ENCODE measurements around the gene MAGI1.

The MAGI1 gene

GRCh38 chr3:65557899-65558564 lies 480.7 kb downstream of the MAGI1 start:
- TF ChIP-seq CTCF (conservative IDR thresholded peaks at IDR 0.05): no peak
- no peak for TF ChIP-seq ZFX (IDR thresholded peaks at IDR 0.05)
- H3K27ac ChIP-seq: no peak overlapping the region

GRCh38 chr3:65556934-65557577 lies 481.7 kb downstream of the MAGI1 start:
- TF ChIP-seq CTCF (conservative IDR thresholded peaks at IDR 0.05): no peak
- no peak for TF ChIP-seq ZFX (IDR thresholded peaks at IDR 0.05)
- H3K27ac ChIP-seq: no peak overlapping the region

- TF ChIP-seq CTCF (conservative IDR thresholded peaks at IDR 0.05): no peak
- TF ChIP-seq ZFX (IDR thresholded peaks at IDR 0.05): no peak
- no peak overlapping the region for H3K27ac ChIP-seq
These were observed 486.3 kb downstream of the MAGI1 start for GRCh38 chr3:65552434-65552833.

- no peak for TF ChIP-seq CTCF (conservative IDR thresholded peaks at IDR 0.05)
- TF ChIP-seq ZFX (IDR thresholded peaks at IDR 0.05): no peak
- H3K27ac ChIP-seq: no peak overlapping the region
These were observed 486.8 kb downstream of the MAGI1 start for GRCh38 chr3:65551945-65552344.

- TF ChIP-seq CTCF (conservative IDR thresholded peaks at IDR 0.05): no peak
- no peak for TF ChIP-seq ZFX (IDR thresholded peaks at IDR 0.05)
- H3K27ac ChIP-seq: no peak overlapping the region
These were observed 488.6 kb downstream of the MAGI1 start for GRCh38 chr3:65550137-65550536.

DNA sequence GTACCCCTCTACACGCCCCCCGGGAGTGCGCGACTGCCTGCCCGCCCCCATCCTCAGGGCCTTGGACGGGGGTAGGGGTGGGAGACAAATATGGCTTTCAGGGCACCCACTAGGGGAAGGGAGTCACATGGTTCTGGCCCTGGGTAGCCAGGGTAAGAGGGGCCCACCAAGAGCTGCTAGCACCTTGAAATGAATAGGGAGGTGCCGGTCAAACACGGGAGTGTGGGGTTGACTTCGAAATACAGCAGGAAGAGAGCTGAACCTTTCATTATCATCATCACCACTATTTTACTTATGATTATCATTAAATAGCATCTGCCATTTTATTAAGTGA lies 489.1 kb downstream of the MAGI1 start:
- H3K27ac ChIP-seq: no peak overlapping the region
- TF ChIP-seq ZFX (IDR thresholded peaks at IDR 0.05) (no peak), CTCF (conservative IDR thresholded peaks at IDR 0.05) (no peak)

DNA sequence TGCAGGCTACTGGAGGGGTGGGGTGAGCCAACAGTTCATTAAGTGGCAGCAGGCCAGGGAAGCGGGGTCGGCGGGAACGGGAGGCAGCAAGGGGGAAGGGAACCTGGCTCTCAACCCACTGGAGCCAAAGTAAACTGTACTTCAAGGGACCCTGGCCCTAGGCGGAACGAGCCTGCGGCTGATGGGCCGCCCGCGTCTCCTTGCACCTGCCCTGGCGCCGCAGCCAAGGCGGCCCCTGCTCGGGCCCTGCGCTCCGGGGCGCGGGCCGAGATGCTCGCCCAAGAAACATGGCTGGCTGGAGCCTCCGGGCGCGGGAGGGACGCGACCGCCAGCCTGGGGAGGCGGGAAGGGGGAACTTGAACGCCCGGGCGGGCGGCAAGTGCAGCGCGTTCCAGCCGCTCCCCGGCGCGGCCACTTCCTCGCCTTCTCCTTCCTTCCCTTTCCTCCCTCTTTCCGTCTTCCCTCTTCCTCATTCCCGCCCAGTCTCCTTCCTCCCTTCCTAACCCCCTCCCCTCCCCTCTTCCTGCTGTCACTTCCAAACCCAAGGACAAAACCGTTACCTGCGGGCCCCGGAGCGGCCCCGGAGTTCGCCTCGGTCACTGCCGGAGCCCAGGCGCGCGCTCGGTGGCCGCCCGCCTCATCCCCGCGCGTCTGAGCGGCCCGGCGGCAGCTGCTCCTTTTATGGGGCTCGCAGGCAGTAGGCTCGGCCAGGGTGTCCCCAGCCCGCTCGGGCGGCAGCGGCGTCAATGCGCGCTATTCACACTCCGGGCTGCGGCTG lies 489.7 kb downstream of the MAGI1 start:
- H3K27ac ChIP-seq: no peak overlapping the region

More for the DNA sequence above, 489.7 kb downstream of the MAGI1 start:
- no peak for TF ChIP-seq ZFX (IDR thresholded peaks at IDR 0.05)
- TF ChIP-seq CTCF (conservative IDR thresholded peaks at IDR 0.05): no peak

Measured in C4-2B (cell line).